Fibroblast of lung (primary cell): ENCODE data around the gene SNRK. TPM values are rescaled to one million over a fixed set of nuclear protein-coding genes. Genes with fewer than 3 reads are reported as not detected.

Experiments
- DNase-seq, 2 donors: peaks; one replicate each; pipeline versions ENCODE4 v3.0.0 to v3.0.0-alpha.2; 2010; ENCODE audit warnings: low read depth in 2 of 2
- H2AFZ ChIP-seq: 2 replicates; pipeline ENCODE4 v1.5.1; 2012; ENCODE audit warnings: low read length, control low read depth, inconsistent platforms
- H3K27ac ChIP-seq: 2 replicates; pipeline ENCODE4 v1.5.1; 2011; ENCODE audit warnings: low read length, control low read depth; ENCODE audit not compliant: insufficient read depth
- H3K27me3 ChIP-seq: 2 replicates; pipeline ENCODE4 v1.5.1; 2011; ENCODE audit warnings: mild to moderate bottlenecking, low read length; ENCODE audit not compliant: control insufficient read depth, insufficient read depth
- H3K36me3 ChIP-seq: 2 replicates; pipeline ENCODE4 v1.5.1; 2011; ENCODE audit warnings: low read length; ENCODE audit not compliant: control insufficient read depth, insufficient read depth
- H3K4me1 ChIP-seq: 2 replicates; pipeline ENCODE4 v1.5.1; 2011; ENCODE audit warnings: low read length; ENCODE audit not compliant: control insufficient read depth, insufficient read depth; ENCODE audit errors: extremely low read depth
- H3K4me2 ChIP-seq: 2 replicates; pipeline ENCODE4 v1.5.1; 2011; ENCODE audit warnings: low read length, control low read depth; ENCODE audit not compliant: insufficient read depth; ENCODE audit errors: extremely low read depth
- H3K4me3 ChIP-seq, 4 experiments: fragments of 200-600 bp in 1 of 4; sonication (generic) in 1 of 4; replicated peaks in 1 of 4; 2 replicates each; pipeline ENCODE4 v1.5.1; 2011 to 2016; ENCODE audit warnings: low read length in 4 of 4, low read depth in 3 of 4, mild to moderate bottlenecking in 3 of 4, control low read depth in 2 of 4, inconsistent platforms in 1 of 4, mixed read lengths in 1 of 4; ENCODE audit not compliant: insufficient read depth in 1 of 4; ENCODE audit errors: control extremely low read depth in 1 of 4
- H3K79me2 ChIP-seq: 2 replicates; pipeline ENCODE4 v1.5.1; 2012; ENCODE audit warnings: mild to moderate bottlenecking, low read length, inconsistent platforms; ENCODE audit not compliant: control insufficient read depth, insufficient read depth
- H3K9ac ChIP-seq: 2 replicates; pipeline ENCODE4 v1.5.1; 2011; ENCODE audit warnings: mild to moderate bottlenecking, low read length, control low read depth; ENCODE audit not compliant: insufficient read depth
- H3K9me3 ChIP-seq: 2 replicates; pipeline ENCODE4 v1.5.1; 2012; ENCODE audit warnings: low read depth, low read length; ENCODE audit not compliant: control insufficient read depth, insufficient read depth
- H4K20me1 ChIP-seq: 2 replicates; pipeline ENCODE4 v1.5.1; 2011; ENCODE audit warnings: low read length; ENCODE audit not compliant: control insufficient read depth, insufficient read depth; ENCODE audit errors: extremely low read depth
- EZH2 ChIP-seq: IDR thresholded peaks from 2 replicates; pipeline ENCODE4 v1.5.1; 2012; ENCODE audit warnings: low read length, control low read depth, mild to moderate bottlenecking; ENCODE audit errors: missing control alignments
- polyA plus RNA-seq, 2 donors: library from polyadenylated mRNA; depleted of rRNA in 1 of 2; stranded (reverse) in 1 of 2; unstranded in 1 of 2; fragments of >200 nt; gene quantifications; 2 replicates each; pipeline ENCODE4 v1.2.1, GENCODE V29; 2011 to 2012; ENCODE audit warnings: missing spikeins in 1 of 2
- total RNA-seq: library from RNA; depleted of rRNA; stranded (reverse); fragments of >200 nt; gene quantifications from 2 replicates; pipeline ENCODE4 v1.2.1, GENCODE V29; 2014
- TF ChIP-seq, protein P1 (sequence below), 2 donors: IDR thresholded peaks in 1 of 2; conservative IDR thresholded peaks in 1 of 2; 1 replicate in 1 of 2; 2 replicates in 1 of 2; pipeline ENCODE4 v1.5.1; 2011 to 2012; ENCODE audit warnings: low read length in 2 of 2, control low read depth in 1 of 2, inconsistent platforms in 1 of 2, low read depth in 1 of 2, mild to moderate bottlenecking in 1 of 2

Gene SNRK
- total and polyA plus RNA-seq, 2 donors (not counting 1 experiment from before 2014, with no cell fraction given): 11.9 to 22.6 TPM

DNA sequence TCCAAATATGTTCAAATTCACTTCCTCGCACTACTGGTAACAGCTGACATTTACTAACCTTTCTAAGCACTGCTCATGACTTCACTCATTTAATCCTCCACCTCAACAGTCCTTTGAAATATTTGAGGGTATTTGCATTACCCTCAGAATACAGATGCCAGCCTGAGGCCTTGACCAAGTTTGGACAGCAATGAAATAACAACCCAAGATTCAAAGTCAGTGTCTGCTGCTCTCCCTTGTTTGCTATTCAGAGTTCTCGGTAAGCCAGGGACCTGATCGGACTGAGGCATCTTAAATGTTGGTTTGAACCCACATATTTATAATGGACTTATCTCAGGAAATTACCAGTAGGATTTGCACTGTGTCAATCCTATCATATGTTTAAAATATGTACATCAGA, 19.9 kb upstream of the SNRK start:
- TF ChIP-seq, protein P1, sequence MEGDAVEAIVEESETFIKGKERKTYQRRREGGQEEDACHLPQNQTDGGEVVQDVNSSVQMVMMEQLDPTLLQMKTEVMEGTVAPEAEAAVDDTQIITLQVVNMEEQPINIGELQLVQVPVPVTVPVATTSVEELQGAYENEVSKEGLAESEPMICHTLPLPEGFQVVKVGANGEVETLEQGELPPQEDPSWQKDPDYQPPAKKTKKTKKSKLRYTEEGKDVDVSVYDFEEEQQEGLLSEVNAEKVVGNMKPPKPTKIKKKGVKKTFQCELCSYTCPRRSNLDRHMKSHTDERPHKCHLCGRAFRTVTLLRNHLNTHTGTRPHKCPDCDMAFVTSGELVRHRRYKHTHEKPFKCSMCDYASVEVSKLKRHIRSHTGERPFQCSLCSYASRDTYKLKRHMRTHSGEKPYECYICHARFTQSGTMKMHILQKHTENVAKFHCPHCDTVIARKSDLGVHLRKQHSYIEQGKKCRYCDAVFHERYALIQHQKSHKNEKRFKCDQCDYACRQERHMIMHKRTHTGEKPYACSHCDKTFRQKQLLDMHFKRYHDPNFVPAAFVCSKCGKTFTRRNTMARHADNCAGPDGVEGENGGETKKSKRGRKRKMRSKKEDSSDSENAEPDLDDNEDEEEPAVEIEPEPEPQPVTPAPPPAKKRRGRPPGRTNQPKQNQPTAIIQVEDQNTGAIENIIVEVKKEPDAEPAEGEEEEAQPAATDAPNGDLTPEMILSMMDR (conservative IDR thresholded peaks at IDR 0.05 in 1 of 2, IDR thresholded peaks at IDR 0.05 in 1 of 2; ENCODE audit: low read depth in 1 of 2, low read length in 2 of 2): no peak
- no peak for TF ChIP-seq EZH2
- Histone ChIP-seq H4K20me1 (no peaks in the 10 kb centered on the region), H3K9me3 (no peaks in the 10 kb centered on the region), H3K4me3 (no peak overlapping the region), H3K9ac (no peak overlapping the region), H3K4me2 (no peak overlapping the region), H3K36me3 (no peaks in the 10 kb centered on the region), H3K27ac (no peak overlapping the region), H2AFZ (no peak overlapping the region), H3K79me2 (no peaks in the 10 kb centered on the region), H3K4me1 (no peaks in the 10 kb centered on the region), H3K27me3 (no peaks in the 10 kb centered on the region)
- no peak for DNase-seq

DNA sequence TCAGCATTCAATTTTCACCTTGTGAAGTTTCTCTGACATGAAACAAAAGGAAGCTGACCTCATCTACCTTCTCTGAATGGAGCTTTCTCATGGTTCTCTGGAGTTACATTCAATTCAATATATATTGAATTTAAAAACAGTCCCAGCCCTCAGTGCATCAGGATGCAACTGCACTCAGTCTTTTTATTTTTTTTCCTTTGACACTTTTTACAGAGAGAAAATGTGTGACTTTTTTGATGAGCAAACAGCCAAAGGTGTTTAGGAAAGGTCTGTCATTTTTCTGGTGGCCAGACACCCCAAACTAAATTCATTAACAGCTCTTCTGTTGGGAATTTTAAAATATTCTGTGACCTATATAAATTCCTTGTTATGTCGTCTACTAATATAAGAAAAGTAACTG, 19.3 kb upstream of the SNRK start:
- H3K9ac ChIP-seq: no peak overlapping the region
- TF ChIP-seq, protein P1 (conservative IDR thresholded peaks at IDR 0.05 in 1 of 2, IDR thresholded peaks at IDR 0.05 in 1 of 2; ENCODE audit: low read depth in 1 of 2, low read length in 2 of 2): no peak
- no peak for TF ChIP-seq EZH2
- H3K9me3 ChIP-seq: no peaks in the 10 kb centered on the region
- no peak overlapping the region for H2AFZ ChIP-seq
- DNase-seq: no peak
- no peaks in the 10 kb centered on the region for H3K36me3 ChIP-seq
- no peaks in the 10 kb centered on the region for H4K20me1 ChIP-seq
- no peaks in the 10 kb centered on the region for H3K79me2 ChIP-seq
- no peak overlapping the region for H3K27ac ChIP-seq
- no peaks in the 10 kb centered on the region for H3K27me3 ChIP-seq
- H3K4me3 ChIP-seq: no peak overlapping the region
- H3K4me2 ChIP-seq: no peak overlapping the region
- no peaks in the 10 kb centered on the region for H3K4me1 ChIP-seq

DNA sequence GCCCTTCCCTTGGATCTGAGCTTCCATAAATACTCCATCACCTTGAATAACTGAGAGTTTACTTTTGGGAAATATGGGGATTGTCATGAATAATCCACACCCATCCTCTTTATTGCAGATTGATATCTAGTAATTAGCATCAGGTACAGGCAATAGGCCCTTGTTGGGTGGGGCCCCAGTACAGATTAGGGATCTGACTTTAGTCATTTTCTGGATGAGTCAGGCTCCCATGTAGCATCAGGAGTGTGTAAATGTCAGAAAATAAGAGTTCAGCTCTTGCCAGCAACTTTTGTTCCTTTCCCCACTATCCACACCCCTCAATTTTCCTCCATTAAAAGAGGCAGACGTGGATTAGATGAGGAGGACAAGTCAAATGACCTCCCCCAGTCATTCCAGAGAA, 17.7 kb upstream of the SNRK start:
- DNase-seq: peak in 1 of 2 donors; percentile 12
- Histone ChIP-seq H3K4me3 (no peak overlapping the region), H3K4me1 (no peaks in the 10 kb centered on the region), H4K20me1 (no peaks in the 10 kb centered on the region), H3K27me3 (peaks cover 2% of the 10 kb centered on the region), H3K4me2 (no peak overlapping the region), H3K9me3 (no peaks in the 10 kb centered on the region), H3K9ac (no peak overlapping the region), H3K27ac (no peak overlapping the region), H3K36me3 (no peaks in the 10 kb centered on the region), H2AFZ (no peak overlapping the region), H3K79me2 (no peaks in the 10 kb centered on the region)
- TF ChIP-seq EZH2: no peak
- TF ChIP-seq, protein P1 (conservative IDR thresholded peaks at IDR 0.05 in 1 of 2, IDR thresholded peaks at IDR 0.05 in 1 of 2; ENCODE audit: low read depth in 1 of 2, low read length in 2 of 2): no peak
